HG03575 (cell line): ENCODE results near the gene SYNC.
"Not testable (repeated sequence)": the region's sequence is repeated elsewhere in the genome, so short reads cannot be mapped to it uniquely, and the experiment has no call there.

ENCODE experiments used
- ATAC-seq: cut with Tn5 transposase; IDR thresholded peaks from one replicate; pipeline ENCODE4 v1.9.1; 2021; ENCODE audit not compliant: unreplicated experiment, insufficient number of reproducible peaks, low FRiP score; ENCODE audit errors: extremely low read depth

Gene SYNC

GRCh38 chr1:32701421-32701911 is 1.1 kb downstream of the SYNC start:
- no peak for ATAC-seq

DNA sequence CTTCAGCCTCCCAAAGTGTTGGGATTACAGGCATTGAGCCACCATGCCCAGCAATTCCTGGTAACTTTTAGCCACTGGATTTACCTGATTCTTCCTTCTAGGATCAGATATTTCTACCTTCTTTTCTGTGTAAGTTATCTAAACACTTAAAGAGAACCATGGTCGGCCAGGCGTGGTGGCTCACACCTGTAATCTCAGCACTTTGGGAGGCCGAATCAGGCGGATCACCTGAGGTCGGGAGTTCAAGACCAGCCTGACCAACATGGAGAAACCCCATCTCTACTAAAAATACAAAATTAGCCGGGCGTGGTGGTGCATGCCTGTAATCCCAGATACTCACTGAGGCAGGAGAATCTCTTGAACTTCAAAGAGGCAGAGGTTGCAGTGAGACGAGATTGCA is 5.6 kb downstream of the SYNC start:
- ATAC-seq = not testable (repeated sequence)

DNA sequence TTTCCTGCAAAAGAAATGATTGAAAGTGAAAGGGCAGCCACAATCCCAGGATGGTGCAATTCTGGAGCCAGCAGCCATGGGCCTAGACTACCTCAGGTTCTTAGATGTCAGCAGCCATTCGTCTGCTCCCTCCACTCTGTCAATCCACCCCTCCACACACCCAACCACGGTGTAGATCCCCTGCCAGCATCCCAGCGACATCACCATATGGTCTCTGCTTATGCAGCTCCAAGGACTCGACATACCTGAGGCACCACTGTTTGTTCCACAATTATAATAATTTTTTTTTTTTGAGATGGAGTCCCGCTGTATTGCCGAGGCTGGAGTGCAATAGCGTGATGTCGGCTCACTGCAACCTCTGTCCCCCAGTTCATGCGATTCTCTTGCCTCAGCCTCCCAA is 6.5 kb downstream of the SYNC start:
- no peak for ATAC-seq

- ATAC-seq = no peak
Observed at GRCh38 chr1:32695098-32695904, 7.3 kb downstream of the SYNC start.

DNA sequence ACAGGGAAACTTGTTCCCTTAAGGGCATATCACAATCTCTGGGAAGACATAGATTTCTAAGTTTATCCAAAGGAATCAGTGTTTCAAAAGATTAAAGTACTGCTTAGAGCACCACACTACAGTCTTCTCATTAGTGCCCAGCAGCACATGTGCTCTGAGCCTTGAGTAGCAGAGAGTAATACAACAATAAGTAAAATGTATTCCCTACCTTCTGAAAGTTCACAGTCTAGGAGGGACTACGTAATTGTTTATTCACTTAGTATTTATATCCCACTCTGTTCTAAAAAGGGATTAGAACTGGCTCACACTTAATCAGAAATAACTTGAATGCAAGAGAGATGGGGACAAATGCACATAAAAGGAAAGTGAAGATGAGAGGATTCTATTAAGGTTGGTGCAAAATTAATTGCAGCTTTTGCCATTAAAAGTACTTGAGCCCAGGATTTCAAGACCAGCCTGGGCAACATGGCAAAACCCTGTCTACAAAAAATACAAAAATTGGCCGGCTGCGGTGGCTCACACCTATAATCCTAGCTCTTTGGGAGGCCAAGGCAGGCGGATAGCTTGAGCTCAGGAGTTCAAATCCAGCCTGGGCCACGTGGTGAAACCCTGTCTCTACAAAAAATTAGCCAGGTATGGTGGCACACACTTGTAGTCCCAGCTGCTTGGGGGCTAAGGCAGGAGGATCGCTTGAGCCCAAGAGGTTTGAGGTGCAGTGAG is 9.0 kb downstream of the SYNC start:
- no peak for ATAC-seq

DNA sequence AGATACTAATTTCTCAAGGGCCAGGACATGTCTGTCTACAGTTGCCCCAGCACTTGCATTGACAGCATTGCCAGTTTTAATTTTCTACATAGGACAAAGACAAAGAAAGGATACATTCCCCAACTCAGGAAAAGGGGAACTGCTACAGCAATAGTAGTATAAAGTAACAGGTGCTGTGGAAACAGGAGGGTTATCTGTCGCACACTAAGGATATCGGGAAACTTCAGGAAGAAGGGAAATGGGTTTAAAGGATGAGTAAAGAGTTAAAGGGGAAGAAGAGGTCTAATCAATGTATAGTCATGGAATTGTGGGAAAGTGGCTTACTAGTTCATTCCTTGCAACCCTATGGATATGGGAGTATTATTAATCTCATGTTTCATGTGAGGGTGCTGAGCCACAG is 16.2 kb downstream of the SYNC start:
- no peak for ATAC-seq

- ATAC-seq = no peak
Observed at GRCh38 chr1:32685498-32685897, 17.1 kb downstream of the SYNC start.

- ATAC-seq = no peak
Observed at GRCh38 chr1:32684167-32684811, 18.3 kb downstream of the SYNC start.

DNA sequence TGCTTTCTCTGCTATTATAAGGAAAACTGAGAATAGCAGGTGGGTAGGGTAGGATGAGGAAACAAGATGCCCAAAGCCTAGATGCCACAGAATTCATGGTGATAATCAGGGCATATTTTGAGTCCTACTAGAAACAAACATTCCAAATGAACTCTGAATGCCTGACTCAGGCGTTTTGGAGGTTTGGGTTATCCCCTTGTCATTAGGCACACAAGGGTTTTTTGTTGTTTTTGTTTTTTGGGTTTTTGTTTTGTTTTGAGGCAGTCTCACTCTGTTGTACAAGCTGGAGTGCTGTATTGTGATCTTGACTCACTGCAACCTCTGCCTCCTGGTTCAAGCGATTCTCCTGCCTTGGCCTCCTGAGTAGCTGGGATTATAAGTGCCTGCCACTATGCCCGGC is 19.2 kb downstream of the SYNC start:
- ATAC-seq = no peak

DNA sequence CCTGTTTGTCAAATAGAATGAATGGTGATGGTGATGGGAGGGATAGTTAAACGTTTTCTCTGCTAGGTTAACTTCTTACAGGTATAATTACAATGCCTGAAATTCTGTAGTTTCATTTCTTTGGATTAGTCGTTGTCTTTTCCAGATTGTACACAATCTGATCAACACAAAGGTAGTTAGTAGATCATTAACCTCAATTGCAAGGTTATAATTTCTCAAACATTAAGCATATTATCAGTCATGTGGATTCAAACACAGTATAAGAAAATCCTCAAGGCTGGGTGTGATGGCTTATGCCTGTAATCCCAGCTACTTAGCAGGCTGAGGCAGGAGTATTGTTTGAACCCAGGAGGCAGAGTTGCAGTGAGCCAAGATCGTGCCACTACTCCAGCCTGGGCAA is 20.6 kb downstream of the SYNC start:
- ATAC-seq = no peak

DNA sequence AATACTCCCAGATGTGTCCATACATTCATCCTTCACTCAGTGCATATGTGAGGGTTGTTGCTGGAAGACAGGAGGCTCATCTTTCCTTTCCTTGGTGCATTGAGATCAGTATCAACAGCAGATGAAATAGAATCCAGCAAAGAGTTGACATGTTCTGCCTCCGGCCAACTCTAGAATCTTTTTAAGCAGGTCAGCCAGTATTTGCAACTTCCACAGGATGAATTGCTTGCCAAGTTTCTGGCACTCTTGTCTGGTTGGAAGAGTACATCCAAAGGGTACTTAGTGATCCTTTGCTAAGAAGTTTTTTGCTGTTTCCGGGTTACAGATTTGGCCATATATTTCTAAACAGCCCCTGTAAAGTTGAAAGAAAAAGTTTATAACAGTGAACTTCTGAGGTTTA is 21.1 kb downstream of the SYNC start:
- ATAC-seq = no peak

- no peak for ATAC-seq
Observed at GRCh38 chr1:32680642-32681041, 21.9 kb downstream of the SYNC start.

GRCh38 chr1:32679993-32680392 is 22.6 kb downstream of the SYNC start:
- ATAC-seq = not testable (repeated sequence)

- ATAC-seq = no peak
Observed at GRCh38 chr1:32676945-32677344, 25.6 kb downstream of the SYNC start.

DNA sequence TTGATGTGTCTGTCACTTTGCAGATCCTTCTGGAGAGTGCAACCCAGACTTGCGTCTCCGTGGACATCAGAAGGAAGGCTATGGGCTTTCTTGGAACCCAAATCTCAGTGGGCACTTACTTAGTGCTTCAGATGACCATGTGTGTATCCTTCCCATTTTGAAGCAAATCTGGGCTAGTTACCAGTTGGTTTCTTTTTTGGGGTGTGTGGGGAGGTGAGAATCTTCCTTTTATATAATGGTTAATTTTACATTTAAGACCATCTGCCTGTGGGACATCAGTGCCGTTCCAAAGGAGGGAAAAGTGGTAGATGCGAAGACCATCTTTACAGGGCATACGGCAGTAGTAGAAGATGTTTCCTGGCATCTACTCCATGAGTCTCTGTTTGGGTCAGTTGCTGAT is 33.9 kb downstream of the SYNC start:
- ATAC-seq = not testable (repeated sequence)

- ATAC-seq = no peak
Observed at GRCh38 chr1:32666901-32667566, 35.5 kb downstream of the SYNC start.

DNA sequence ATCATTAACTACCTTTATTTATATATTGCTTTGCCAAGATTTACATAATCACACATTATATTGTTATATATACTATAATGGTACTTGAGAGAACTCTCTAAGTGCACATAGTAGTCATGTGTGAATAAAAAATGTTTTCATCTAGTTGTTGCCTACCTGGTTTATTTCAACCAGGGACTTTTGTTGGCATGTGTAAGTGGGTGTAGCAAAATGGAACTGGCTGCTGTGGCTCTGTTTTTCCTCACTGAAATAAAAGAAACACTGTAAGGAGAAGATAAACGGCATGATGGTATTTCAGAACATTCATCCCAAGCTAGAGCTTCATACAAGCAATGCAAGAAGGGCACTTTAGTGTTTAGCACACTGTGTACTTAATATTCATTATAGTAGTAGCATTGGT is 36.7 kb downstream of the SYNC start:
- ATAC-seq = no peak

GRCh38 chr1:32659581-32659980 is 43.0 kb downstream of the SYNC start:
- no peak for ATAC-seq

- no peak for ATAC-seq
Observed at GRCh38 chr1:32652244-32652962, 50.2 kb downstream of the SYNC start.
